Gastrocnemius medialis (tissue), 4 donors: ENCODE data around the gene MRAP2. TPM values are rescaled to one million over a fixed set of nuclear protein-coding genes. Genes with fewer than 3 reads are reported as not detected.

Source experiments
- ATAC-seq, 2 donors: fragments of 150-250 bp; one replicate each; pipeline ENCODE4 v1.9.1; 2016
- DNase-seq, 2 donors: peaks; one replicate each; pipeline ENCODE4 v3.0.0-alpha.2; 2019
- H3K27ac ChIP-seq, 4 donors: fragments of 200-600 bp; sonication (generic); 1 replicate in 1 of 4; 2 replicates in 3 of 4; pipeline ENCODE4 v1.5.1; 2016 to 2018; ENCODE audit warnings: mild to moderate bottlenecking in 2 of 4, moderate library complexity in 1 of 4
- H3K27me3 ChIP-seq, 3 donors: fragments of 200-600 bp; sonication (generic) in 2 of 3; 1 replicate in 1 of 3; 2 replicates in 2 of 3; pipeline versions ENCODE4 v1.5.1 to v1.6.0; 2016 to 2019; ENCODE audit warnings: mild to moderate bottlenecking in 1 of 3, moderate library complexity in 1 of 3
- H3K36me3 ChIP-seq, 2 donors: fragments of 200-600 bp; sonication (generic) in 1 of 2; one replicate each; pipeline ENCODE4 v1.5.1; 2017 to 2018
- H3K4me1 ChIP-seq, 2 donors: fragments of 200-600 bp; sonication (generic) in 1 of 2; one replicate each; pipeline ENCODE4 v1.5.1; 2016 to 2017; ENCODE audit warnings: mild to moderate bottlenecking in 2 of 2
- H3K4me3 ChIP-seq, 4 donors: fragments of 200-600 bp; sonication (generic) in 3 of 4; 1 replicate in 1 of 4; 2 replicates in 3 of 4; pipeline ENCODE4 v1.5.1; 2016 to 2019; ENCODE audit warnings: mild to moderate bottlenecking in 2 of 4
- H3K9me3 ChIP-seq, 3 donors: fragments of 200-600 bp; sonication (generic) in 2 of 3; 1 replicate in 1 of 3; 2 replicates in 2 of 3; pipeline ENCODE4 v1.5.1; 2016 to 2019
- CTCF ChIP-seq, 5 experiments: fragments of 450-650 bp in 3 of 5; fragments of 200-600 bp in 2 of 5; sonication (generic) in 2 of 5; IDR thresholded peaks in 4 of 5; conservative IDR thresholded peaks in 1 of 5; 1 replicate in 4 of 5; 2 replicates in 1 of 5; pipeline ENCODE4 v1.5.1; 2016 to 2019; ENCODE audit warnings: antibody characterized with exemption in 5 of 5, mild to moderate bottlenecking in 3 of 5, moderate library complexity in 3 of 5
- POLR2A ChIP-seq, 2 donors: fragments of 450-650 bp; IDR thresholded peaks; one replicate each; pipeline ENCODE4 v1.6.1; 2017; ENCODE audit warnings: antibody characterized with exemption in 2 of 2, mild to moderate bottlenecking in 2 of 2, moderate library complexity in 2 of 2
- in situ Hi-C, 4 donors: fragments of 200-750 bp; cut with MboI; loops; one replicate each; pipeline versions ENCODE4 v1.15.0 to v1.8.0; 2017; ENCODE audit warnings: low sequenced_read_pairs in 4 of 4
- intact Hi-C: fragments of 100-400 bp; cut with DNase I; formaldehyde crosslinking; loops from one replicate; pipeline ENCODE4 v1.15.1; 2023; ENCODE audit warnings: low total_unique reads
- total RNA-seq, 4 donors: library from RNA; depleted of rRNA; stranded (reverse); fragments of >200 nt; gene quantifications; one replicate each; pipeline versions ENCODE4 v1.1.0 to v1.2.3, GENCODE V29; 2016

The MRAP2 gene
- total RNA-seq, 4 donors from 2014 or later: 0.29 TPM; not detected in 3

GRCh38 chr6:84057908-84058307 lies 24.3 kb downstream of the MRAP2 start:
- Histone ChIP-seq H3K27ac (no peak overlapping the region), H3K4me3 (no peak overlapping the region), H3K4me1 (no peaks in the 10 kb centered on the region), H3K27me3 (no peaks in the 10 kb centered on the region), H3K36me3 (no peaks in the 10 kb centered on the region), H3K9me3 (no peaks in the 10 kb centered on the region)
- TF ChIP-seq CTCF (IDR thresholded peaks at IDR 0.05 in 4 of 5, conservative IDR thresholded peaks at IDR 0.05 in 1 of 5) (no peak), POLR2A (IDR thresholded peaks at IDR 0.05) (no peak)
- no peak for ATAC-seq
- in situ Hi-C loops (no loop called here), intact Hi-C loops (no loop called here)
- no peak for DNase-seq

GRCh38 chr6:84059082-84059481 lies 25.5 kb downstream of the MRAP2 start:
- in situ Hi-C loops (no loop called here), intact Hi-C loops (no loop called here)
- Histone ChIP-seq H3K4me3 (no peak overlapping the region), H3K9me3 (no peaks in the 10 kb centered on the region), H3K36me3 (no peaks in the 10 kb centered on the region), H3K27ac (no peak overlapping the region), H3K4me1 (no peaks in the 10 kb centered on the region), H3K27me3 (no peaks in the 10 kb centered on the region)
- ATAC-seq (no peak), DNase-seq (no peak)
- no peak for TF ChIP-seq CTCF (IDR thresholded peaks at IDR 0.05 in 4 of 5, conservative IDR thresholded peaks at IDR 0.05 in 1 of 5)
- no peak for TF ChIP-seq POLR2A (IDR thresholded peaks at IDR 0.05)

- no peaks in the 10 kb centered on the region for H3K9me3 ChIP-seq
- H3K27ac ChIP-seq: no peak overlapping the region
- ATAC-seq (no peak), DNase-seq (no peak)
- TF ChIP-seq CTCF (IDR thresholded peaks at IDR 0.05 in 4 of 5, conservative IDR thresholded peaks at IDR 0.05 in 1 of 5) (no peak), POLR2A (IDR thresholded peaks at IDR 0.05) (no peak)
- no peaks in the 10 kb centered on the region for H3K36me3 ChIP-seq
- in situ Hi-C loops (no loop called here), intact Hi-C loops (no loop called here)
- H3K27me3 ChIP-seq: no peaks in the 10 kb centered on the region
- H3K4me1 ChIP-seq: no peaks in the 10 kb centered on the region
- H3K4me3 ChIP-seq: no peak overlapping the region
These were observed 27.6 kb downstream of the MRAP2 start for GRCh38 chr6:84061174-84061573.

DNA sequence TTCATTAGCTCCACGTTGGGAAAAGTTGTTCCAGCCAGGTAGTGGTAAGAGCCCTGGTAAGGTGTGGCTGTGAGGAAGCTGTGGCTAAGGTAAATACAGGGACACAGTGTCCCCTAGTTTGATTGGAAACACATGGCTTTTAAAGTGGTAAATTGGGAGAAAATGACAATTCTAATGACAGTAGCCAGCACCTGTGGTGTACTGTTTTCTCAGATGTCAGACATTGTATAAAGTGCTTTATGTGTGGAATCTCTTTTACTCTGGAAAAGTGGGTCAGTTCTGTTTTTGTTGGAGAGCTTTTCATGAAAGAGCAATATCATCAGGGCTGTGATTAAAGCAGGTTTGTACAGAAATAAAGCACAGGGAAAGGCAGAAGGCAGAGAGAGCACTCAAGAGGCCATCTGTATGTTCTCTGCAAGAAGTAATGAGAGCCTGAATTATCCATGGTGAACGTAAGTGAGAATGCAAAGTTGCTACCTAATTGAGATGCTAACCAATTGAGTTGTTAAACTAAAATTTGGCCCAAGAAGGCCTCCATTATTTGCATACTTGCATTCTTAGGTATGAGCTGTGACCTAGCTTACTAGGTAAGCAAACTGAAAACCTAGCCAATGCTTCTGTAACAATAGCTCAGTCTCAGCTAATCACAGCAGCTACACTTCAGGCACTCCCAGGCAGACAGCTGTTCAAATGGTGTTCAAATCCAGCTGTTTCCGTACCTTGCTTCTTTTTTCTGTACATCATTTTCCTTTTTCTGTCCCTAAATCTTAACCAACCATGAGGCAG lies 28.2 kb downstream of the MRAP2 start:
- no peak overlapping the region for H3K27ac ChIP-seq
- H3K4me1 ChIP-seq: no peaks in the 10 kb centered on the region
- H3K27me3 ChIP-seq: no peaks in the 10 kb centered on the region
- H3K9me3 ChIP-seq: no peaks in the 10 kb centered on the region
- H3K36me3 ChIP-seq: no peaks in the 10 kb centered on the region
- ATAC-seq (no peak), DNase-seq (no peak)
- H3K4me3 ChIP-seq: no peak overlapping the region
- in situ Hi-C loops (no loop called here), intact Hi-C loops (no loop called here)
- TF ChIP-seq POLR2A (IDR thresholded peaks at IDR 0.05): no peak
- no peak for TF ChIP-seq CTCF (IDR thresholded peaks at IDR 0.05 in 4 of 5, conservative IDR thresholded peaks at IDR 0.05 in 1 of 5)
